ENCODE data around the gene POU2F2. TPM values are rescaled to one million over a fixed set of nuclear protein-coding genes. Genes with fewer than 3 reads are reported as not detected.

Gene POU2F2
- total and polyA plus RNA-seq, 9 of the 15 experiments (the other 6 are each of a cell fraction or from before 2014, with no cell fraction given), result 0.03 to 0.68 (median 0.14) TPM

DNA sequence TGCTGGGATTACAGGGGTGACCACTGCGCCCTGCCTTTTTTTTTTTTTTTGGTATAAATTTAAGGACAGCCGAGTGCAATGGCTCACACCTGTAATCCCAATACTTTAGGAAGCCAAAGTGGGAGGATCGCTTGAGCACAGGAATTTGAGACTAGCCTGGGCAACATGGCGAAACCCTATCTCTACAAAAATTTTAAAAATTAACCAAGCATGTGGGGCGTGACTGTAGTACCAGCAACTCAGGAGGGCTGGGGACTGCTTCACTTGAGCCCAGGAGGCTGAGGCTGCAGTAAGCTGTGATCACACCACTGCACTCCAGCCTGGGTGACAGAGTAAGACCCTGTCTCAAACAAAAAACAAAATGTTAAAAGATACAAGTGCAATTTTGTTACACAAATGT is 34.8 kb downstream of the POU2F2 start:
- H4K20me1 ChIP-seq (replicated peaks; ENCODE audit: control insufficient read depth, insufficient read depth, low read length), result no peaks in the 10 kb centered on the region
- no peak overlapping the region for H3K4me3 ChIP-seq
- BruUV-seq (replicated peaks), result no TSS peak
- H3K4me1 ChIP-seq (replicated peaks in 1 of 2; ENCODE audit: control insufficient read depth in 2 of 2, insufficient read depth in 2 of 2, low read length in 2 of 2), result peaks cover 0 to 17% of the 10 kb centered on the region in 2 experiments; a peak in 2 of 5 replicates
- H3K79me2 ChIP-seq (ENCODE audit: control insufficient read depth, insufficient read depth, low read length), result no peaks in the 10 kb centered on the region
- in situ Hi-C loops (cut with MboI), result no loop called here
- no peaks in the 10 kb centered on the region for H3K9me1 ChIP-seq (ENCODE audit: control insufficient read depth, insufficient read depth, low read length)
- CTCF ChIA-PET (ENCODE audit: low intra/inter-chr PET ratio), result interaction anchor here (0.6 kb wide), 1 partner anchor 692 kb away, joined by 3 read pairs; no protein-coding TSS in a partner anchor
- H3K4me2 ChIP-seq (ENCODE audit: insufficient read depth, low read length), result no peak overlapping the region
- H2AFZ ChIP-seq (ENCODE audit: low read depth, low read length), result no peak overlapping the region
- no peak overlapping the region for H3K27ac ChIP-seq (ENCODE audit: extremely low read depth, low read depth, low read length)
- intact Hi-C loops (cut with micrococcal nuclease), result no loop called here
- FAIRE-seq (no peak), DNase-seq (ENCODE audit: extremely low read depth in 1 of 4, low spot score in 3 of 4) (no peak), ATAC-seq (no peak)
- no peak overlapping the region for H3K9ac ChIP-seq (ENCODE audit: insufficient read depth in 1 of 2, low read depth in 2 of 2, low read length in 2 of 2)
- POLR2A ChIA-PET, result no interaction called here
- no peaks in the 10 kb centered on the region for H3K36me3 ChIP-seq (ENCODE audit: control insufficient read depth, insufficient read depth, low read length)
- WGBS (ENCODE audit: insufficient coverage, low coverage, missing lambda C conversion rate), result 5% methylated on average over 4 of the region's 5 CpGs
- H3K27me3 ChIP-seq (ENCODE audit: control insufficient read depth in 2 of 2, insufficient read depth in 2 of 2, low read length in 2 of 2), result peaks cover 6 to 18% of the 10 kb centered on the region in 2 experiments; a peak in 4 of 5 replicates
- no peaks in the 10 kb centered on the region for H3K9me3 ChIP-seq (replicated peaks; ENCODE audit: control insufficient read depth, insufficient read depth, low read depth, low read length)
- TF ChIP-seq FOXJ2 (tag; IDR thresholded peaks at IDR 0.05), result no peak
- TF ChIP-seq, protein P1, sequence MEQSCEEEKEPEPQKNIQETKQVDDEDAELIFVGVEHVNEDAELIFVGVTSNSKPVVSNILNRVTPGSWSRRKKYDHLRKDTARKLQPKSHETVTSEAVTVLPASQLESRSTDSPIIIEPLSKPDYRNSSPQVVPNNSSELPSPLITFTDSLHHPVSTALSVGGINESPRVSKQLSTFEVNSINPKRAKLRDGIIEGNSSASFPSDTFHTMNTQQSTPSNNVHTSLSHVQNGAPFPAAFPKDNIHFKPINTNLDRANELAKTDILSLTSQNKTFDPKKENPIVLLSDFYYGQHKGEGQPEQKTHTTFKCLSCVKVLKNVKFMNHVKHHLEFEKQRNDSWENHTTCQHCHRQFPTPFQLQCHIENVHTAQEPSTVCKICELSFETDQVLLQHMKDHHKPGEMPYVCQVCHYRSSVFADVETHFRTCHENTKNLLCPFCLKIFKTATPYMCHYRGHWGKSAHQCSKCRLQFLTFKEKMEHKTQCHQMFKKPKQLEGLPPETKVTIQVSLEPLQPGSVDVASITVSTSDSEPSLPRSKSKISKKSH (CRISPR knock-in tag; IDR thresholded peaks at IDR 0.05), result no peak
- TF ChIP-seq ZNF609 (CRISPR knock-in tag; IDR thresholded peaks at IDR 0.05; ENCODE audit: borderline replicate concordance), result no peak
- no peak for TF ChIP-seq HNRNPH1 (optimal IDR thresholded peaks at IDR 0.05; ENCODE audit: low read depth, low read length)
- no peak for TF ChIP-seq ZMIZ1 (IDR thresholded peaks at IDR 0.05; ENCODE audit: low read depth in 2 of 2, low read length in 2 of 2)
- TF ChIP-seq U2AF1 (optimal IDR thresholded peaks at IDR 0.05; ENCODE audit: low read depth, low read length), result no peak
- no peak for TF ChIP-seq MTF1 (CRISPR knock-in tag; IDR thresholded peaks at IDR 0.05; ENCODE audit: borderline replicate concordance)
- no peak for TF ChIP-seq PTTG1 (tag; IDR thresholded peaks at IDR 0.05; ENCODE audit: low read depth)
- TF ChIP-seq, protein P2, sequence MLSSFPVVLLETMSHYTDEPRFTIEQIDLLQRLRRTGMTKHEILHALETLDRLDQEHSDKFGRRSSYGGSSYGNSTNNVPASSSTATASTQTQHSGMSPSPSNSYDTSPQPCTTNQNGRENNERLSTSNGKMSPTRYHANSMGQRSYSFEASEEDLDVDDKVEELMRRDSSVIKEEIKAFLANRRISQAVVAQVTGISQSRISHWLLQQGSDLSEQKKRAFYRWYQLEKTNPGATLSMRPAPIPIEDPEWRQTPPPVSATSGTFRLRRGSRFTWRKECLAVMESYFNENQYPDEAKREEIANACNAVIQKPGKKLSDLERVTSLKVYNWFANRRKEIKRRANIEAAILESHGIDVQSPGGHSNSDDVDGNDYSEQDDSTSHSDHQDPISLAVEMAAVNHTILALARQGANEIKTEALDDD (IDR thresholded peaks at IDR 0.05), result no peak
- TF ChIP-seq RAD51 (IDR thresholded peaks at IDR 0.05; ENCODE audit: borderline replicate concordance, low read depth), result no peak
- no peak for TF ChIP-seq SP2 (IDR thresholded peaks at IDR 0.05; ENCODE audit: extremely low read depth, low read depth, low read length, poor library complexity, severe bottlenecking)

All from K562 (cell line).